Prostate gland (tissue), 2 donors: ENCODE data around the gene ELMO1.

Experiments used
- POLR2A ChIP-seq: fragments of 450-650 bp; IDR thresholded peaks from one replicate; pipeline ENCODE4 v1.6.1; 2016; ENCODE audit warnings: antibody characterized with exemption, mild to moderate bottlenecking
- TF ChIP-seq, protein P1 (sequence below), 4 experiments: fragments of 200-600 bp in 2 of 4; fragments of 450-650 bp in 2 of 4; sonication (generic) in 2 of 4; IDR thresholded peaks; 1 replicate in 3 of 4; 2 replicates in 1 of 4; pipeline ENCODE4 v1.5.1; 2016 to 2019; ENCODE audit warnings: antibody characterized with exemption in 4 of 4, mild to moderate bottlenecking in 2 of 4, moderate library complexity in 2 of 4

DNA sequence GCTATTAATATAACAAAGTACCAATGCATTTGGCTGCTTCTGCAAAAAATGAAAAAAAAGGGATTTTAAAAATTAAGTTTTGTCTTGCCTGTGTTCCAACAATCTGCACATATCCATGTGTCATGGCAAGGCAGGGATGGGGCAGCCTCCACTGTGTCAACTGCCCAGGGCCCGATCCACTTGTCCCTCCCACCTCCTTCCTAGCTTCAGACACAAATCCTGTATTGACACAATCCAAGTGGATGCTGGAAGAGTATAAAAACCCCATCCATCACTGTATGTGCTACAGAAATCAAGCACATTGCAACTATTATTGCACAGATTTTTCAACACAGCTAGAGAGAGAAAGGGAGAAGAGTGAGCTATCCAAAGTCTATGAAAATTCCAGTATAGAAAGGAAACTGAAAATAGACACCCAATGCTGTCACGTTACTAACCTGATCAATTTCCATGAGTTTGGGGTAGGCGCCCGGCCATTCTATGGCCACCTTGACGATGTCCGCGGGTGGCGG lies 106.4 kb downstream of the ELMO1 start:
- no peak for TF ChIP-seq POLR2A
- TF ChIP-seq, protein P1, sequence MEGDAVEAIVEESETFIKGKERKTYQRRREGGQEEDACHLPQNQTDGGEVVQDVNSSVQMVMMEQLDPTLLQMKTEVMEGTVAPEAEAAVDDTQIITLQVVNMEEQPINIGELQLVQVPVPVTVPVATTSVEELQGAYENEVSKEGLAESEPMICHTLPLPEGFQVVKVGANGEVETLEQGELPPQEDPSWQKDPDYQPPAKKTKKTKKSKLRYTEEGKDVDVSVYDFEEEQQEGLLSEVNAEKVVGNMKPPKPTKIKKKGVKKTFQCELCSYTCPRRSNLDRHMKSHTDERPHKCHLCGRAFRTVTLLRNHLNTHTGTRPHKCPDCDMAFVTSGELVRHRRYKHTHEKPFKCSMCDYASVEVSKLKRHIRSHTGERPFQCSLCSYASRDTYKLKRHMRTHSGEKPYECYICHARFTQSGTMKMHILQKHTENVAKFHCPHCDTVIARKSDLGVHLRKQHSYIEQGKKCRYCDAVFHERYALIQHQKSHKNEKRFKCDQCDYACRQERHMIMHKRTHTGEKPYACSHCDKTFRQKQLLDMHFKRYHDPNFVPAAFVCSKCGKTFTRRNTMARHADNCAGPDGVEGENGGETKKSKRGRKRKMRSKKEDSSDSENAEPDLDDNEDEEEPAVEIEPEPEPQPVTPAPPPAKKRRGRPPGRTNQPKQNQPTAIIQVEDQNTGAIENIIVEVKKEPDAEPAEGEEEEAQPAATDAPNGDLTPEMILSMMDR (IDR thresholded peaks at IDR 0.05) = no peak
